SJSA1 (cell line): ENCODE measurements around the gene ATP6V0C. TPM values are rescaled to one million over a fixed set of nuclear protein-coding genes. Genes with fewer than 3 reads are reported as not detected.
"Not testable (repeated sequence)": the region's sequence is repeated elsewhere in the genome, so short reads cannot be mapped to it uniquely, and the experiment has no call there.

Experiments used
- DNase-seq, 2 experiments: peaks; one replicate each; pipeline ENCODE4 v3.0.0-alpha.2; 2015 to 2020; ENCODE audit warnings: low spot score in 2 of 2, low read depth in 1 of 2
- H3K27ac ChIP-seq: fragments of 250-450 bp; sonication (Bioruptor Pico); 2 replicates; pipeline ENCODE4 v1.5.1; 2020; ENCODE audit warnings: mild to moderate bottlenecking, moderate library complexity
- H3K27me3 ChIP-seq: fragments of 250-450 bp; sonication (Bioruptor Pico); replicated peaks from 2 replicates; pipeline ENCODE4 v1.5.1; 2020; ENCODE audit warnings: mild to moderate bottlenecking, moderate library complexity
- H3K36me3 ChIP-seq: fragments of 250-450 bp; sonication (Bioruptor Pico); 2 replicates; pipeline ENCODE4 v1.5.1; 2020; ENCODE audit warnings: mild to moderate bottlenecking
- H3K4me1 ChIP-seq: fragments of 250-450 bp; sonication (Bioruptor Pico); replicated peaks from 2 replicates; pipeline ENCODE4 v1.6.1; 2021; ENCODE audit warnings: mild to moderate bottlenecking
- H3K4me3 ChIP-seq: fragments of 250-450 bp; sonication (Bioruptor Pico); 2 replicates; pipeline ENCODE4 v1.5.1; 2020; ENCODE audit warnings: mild to moderate bottlenecking
- H3K9me3 ChIP-seq: fragments of 250-450 bp; sonication (Bioruptor Pico); replicated peaks from 2 replicates; pipeline ENCODE4 v1.5.1; 2020; ENCODE audit warnings: mild to moderate bottlenecking
- total RNA-seq: library from RNA; depleted of rRNA; stranded (reverse); fragments of >200 nt; shearing (Covaris generic); gene quantifications from 2 replicates; pipeline ENCODE4 v1.2.3, GENCODE V29; 2014; rRNA removed

ATP6V0C gene
- total RNA-seq, 1 experiment from 2014 or later = 44.6 TPM

DNA sequence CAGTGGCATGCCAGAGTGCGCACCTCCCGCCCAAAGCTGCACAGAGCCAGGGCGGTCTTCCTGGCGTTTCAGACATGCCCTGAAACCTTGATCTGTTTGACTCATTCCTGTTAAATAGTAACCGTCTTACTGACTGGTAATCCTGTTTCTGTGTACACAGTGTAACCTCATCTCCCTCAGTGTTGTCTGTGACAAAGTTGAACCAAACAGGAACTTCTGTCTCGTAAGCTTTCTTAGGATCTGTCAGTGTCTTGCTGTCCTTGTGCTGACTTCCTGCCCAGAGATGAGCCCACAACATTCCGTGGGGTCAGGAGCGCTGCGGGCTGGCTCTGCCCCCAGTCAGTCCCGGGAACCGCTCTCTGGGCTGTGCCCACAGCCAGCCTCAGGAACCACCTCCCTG, 54.8 kb downstream of the ATP6V0C start:
- DNase-seq, H3K9me3 ChIP-seq, H3K36me3 ChIP-seq, H3K27ac ChIP-seq, H3K27me3 ChIP-seq, H3K4me1 ChIP-seq, H3K4me3 ChIP-seq: not testable (repeated sequence)

Other genes with a start within 250 kb of the ATP6V0C start
- gene RNPS1, start 245.8 kb upstream of the ATP6V0C start, total RNA-seq = 122 and 164 TPM in 2 replicates
- gene ABCA3, start 173.2 kb upstream of the ATP6V0C start, total RNA-seq = 0.06 TPM in 1 of 2 replicates, not detected in the other
- 43.4 and 48.2 TPM in 2 replicates for gene CCNF, start 84.5 kb upstream of the ATP6V0C start, total RNA-seq
- gene TEDC2, start 53.8 kb upstream of the ATP6V0C start, total RNA-seq = 22.3 and 36.3 TPM in 2 replicates
- 0.24 TPM in 1 of 2 replicates, not detected in the other for gene NTN3, start 42.7 kb upstream of the ATP6V0C start, total RNA-seq
- gene TBC1D24, start 38.8 kb upstream of the ATP6V0C start, total RNA-seq = 8.4 and 9.3 TPM in 2 replicates
- 12.6 and 22.1 TPM in 2 replicates for gene AMDHD2, start 6.4 kb downstream of the ATP6V0C start, total RNA-seq
- not detected in 2 replicates for gene CEMP1, start 17.5 kb downstream of the ATP6V0C start, total RNA-seq
- 20.3 and 21.9 TPM in 2 replicates for gene PDPK1, start 24.1 kb downstream of the ATP6V0C start, total RNA-seq
- 57.7 and 95.0 TPM in 2 replicates for gene KCTD5, start 168.6 kb downstream of the ATP6V0C start, total RNA-seq
- gene PRSS27, start 206.3 kb downstream of the ATP6V0C start, total RNA-seq = 0.37 TPM in 1 of 2 replicates, not detected in the other
- gene SRRM2, start 238.7 kb downstream of the ATP6V0C start, total RNA-seq = 45.0 and 49.1 TPM in 2 replicates